Activated naive CD4-positive, alpha-beta T cell treated with anti-CD3 and anti-CD28 coated beads for 36 hours (primary cell): ENCODE data around the gene PLK3. TPM values are rescaled to one million over a fixed set of nuclear protein-coding genes. Genes with fewer than 3 reads are reported as not detected.

Experiments used
- CTCF ChIA-PET: fragments of 350-600 bp; sonication (Branson Sonifier 250); formaldehyde crosslinking; loops from one replicate; lab custom pipeline; 2021; ENCODE audit warnings: antibody characterized with exemption; lab: Charles Lee
- DNase-seq: peaks from one replicate; pipeline ENCODE4 v3.0.0-alpha.2; 2020
- H3K27ac Mint-ChIP-seq: one replicate; pipeline ENCODE4 v1.8.0; 2021; ENCODE audit warnings: mild to moderate bottlenecking, mixed read lengths
- H3K27me3 Mint-ChIP-seq: one replicate; pipeline ENCODE4 v1.8.0; 2021; ENCODE audit warnings: low read depth, mixed read lengths
- H3K36me3 Mint-ChIP-seq: one replicate; pipeline ENCODE4 v1.8.0; 2021; ENCODE audit warnings: low read depth, mixed read lengths
- H3K4me1 Mint-ChIP-seq: one replicate; pipeline ENCODE4 v1.8.0; 2021; ENCODE audit warnings: low read depth, mixed read lengths
- H3K4me3 Mint-ChIP-seq: one replicate; pipeline ENCODE4 v1.8.0; 2021; ENCODE audit warnings: mild to moderate bottlenecking, moderate library complexity, mixed read lengths
- H3K9me3 Mint-ChIP-seq: one replicate; pipeline ENCODE4 v1.8.0; 2021; ENCODE audit warnings: mixed read lengths
- intact Hi-C: fragments of 100-400 bp; cut with micrococcal nuclease; formaldehyde crosslinking; loops from one replicate; pipeline ENCODE4 v1.15.1; 2023
- total RNA-seq, 2 experiments: library from RNA; stranded (reverse); gene quantifications; one replicate each; pipeline ENCODE4 v1.2.3, GENCODE V29; 2021

PLK3 gene
- total RNA-seq, 2 experiments from 2014 or later: 44.2 to 46.7 TPM

DNA sequence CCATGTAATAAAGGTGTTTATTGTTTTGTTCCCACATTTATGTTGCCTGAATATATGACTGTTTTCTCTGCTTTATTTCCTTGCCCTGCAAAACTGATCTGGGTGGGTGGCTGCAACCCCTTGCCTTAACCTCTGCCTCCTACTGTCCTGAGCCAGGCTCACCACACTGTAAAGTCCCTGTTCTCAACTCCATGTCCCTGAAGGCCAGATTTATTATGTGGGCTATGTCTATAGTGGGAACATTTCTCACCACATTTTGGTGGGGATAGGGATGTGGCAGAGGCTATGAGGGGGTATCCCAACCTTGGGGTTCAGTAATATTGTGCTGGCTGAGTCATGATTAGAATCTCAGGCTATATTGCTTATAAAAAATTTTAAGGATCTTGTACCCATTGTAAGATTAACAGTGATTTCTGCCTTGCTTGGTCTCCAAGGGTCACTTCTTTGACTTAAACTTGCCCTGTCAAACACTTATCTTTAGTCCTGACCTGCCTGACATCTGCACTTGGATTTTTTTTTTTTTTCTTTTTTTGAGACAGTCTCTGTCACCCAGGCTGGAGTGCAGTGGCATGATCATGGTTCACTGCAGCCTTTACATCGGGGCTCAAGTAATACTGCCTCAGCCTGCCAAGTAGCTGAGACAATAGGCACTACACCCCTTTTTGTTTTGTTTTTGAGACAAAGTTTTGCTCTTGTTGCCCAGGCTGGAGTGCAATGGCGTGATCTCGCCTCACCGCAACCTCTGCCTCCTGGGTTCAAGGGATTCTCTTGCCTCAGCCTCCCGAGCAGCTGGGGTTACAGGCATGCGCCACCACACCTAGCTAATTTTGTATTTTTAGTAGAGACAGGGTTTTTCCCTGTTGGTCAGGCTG is 21.2 kb upstream of the PLK3 start:
- no peak for DNase-seq
- no peaks in the 10 kb centered on the region for H3K9me3 Mint-ChIP-seq
- intact Hi-C loops: no loop called here
- CTCF ChIA-PET: no interaction called here
- H3K27ac Mint-ChIP-seq: peak overlapping the region; percentile 92
- H3K27me3 Mint-ChIP-seq: no peaks in the 10 kb centered on the region
- H3K36me3 Mint-ChIP-seq: peaks cover 73% of the 10 kb centered on the region
- peak overlapping the region; percentile 95 for H3K4me3 Mint-ChIP-seq
- peaks cover 40% of the 10 kb centered on the region for H3K4me1 Mint-ChIP-seq

DNA sequence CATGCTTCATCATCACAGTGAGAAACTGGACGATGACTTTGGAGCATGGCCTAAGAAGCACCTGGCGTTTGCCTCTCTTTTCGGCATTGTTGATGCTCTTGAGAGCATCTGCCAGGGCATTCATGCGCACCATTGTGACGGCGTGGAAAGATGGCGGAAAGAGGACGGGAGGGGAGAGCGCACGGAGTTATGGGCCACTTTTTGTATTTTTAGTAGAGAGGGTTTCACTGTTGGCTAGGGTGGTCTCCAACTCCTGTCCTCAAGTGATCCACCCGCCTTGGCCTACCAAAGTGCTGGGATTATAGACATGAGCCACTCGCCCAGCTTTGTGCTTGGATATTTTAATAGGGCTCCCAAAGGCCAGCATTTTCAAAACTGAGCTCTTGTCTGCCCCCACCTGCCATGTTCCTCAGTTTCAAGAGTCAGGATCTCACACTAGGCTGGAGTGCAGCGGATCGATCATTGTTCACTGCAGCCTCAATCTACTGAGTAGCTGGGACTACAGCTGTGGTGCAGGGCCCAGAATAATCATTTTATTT is 19.5 kb upstream of the PLK3 start:
- H3K27me3 Mint-ChIP-seq: no peaks in the 10 kb centered on the region

DNA sequence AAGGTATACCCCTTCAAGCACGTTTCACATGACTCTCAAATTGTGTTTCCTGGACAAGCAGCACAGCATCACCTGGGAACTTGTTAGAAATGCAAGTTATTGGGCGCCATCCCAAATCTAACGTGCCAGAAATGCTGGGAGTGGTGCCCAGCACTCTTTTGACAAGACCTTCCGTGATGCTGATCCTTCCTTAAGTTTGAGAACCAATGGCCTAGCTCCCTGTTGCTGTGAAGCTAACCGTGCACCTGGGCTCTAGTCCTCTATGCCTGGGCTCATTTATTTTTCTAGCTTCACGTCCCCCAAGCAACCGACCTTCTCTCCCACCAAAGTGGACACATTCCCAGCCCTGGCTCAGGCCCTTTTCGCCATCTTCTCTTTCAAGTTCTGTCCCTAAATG is 16.5 kb upstream of the PLK3 start:
- intact Hi-C loops: loop anchor here (1.0 to 2.0 kb wide), 4 partner anchors 8 to 63 kb away; partner anchors contain the start of gene RPS8
- H3K27ac Mint-ChIP-seq: no peak overlapping the region
- H3K36me3 Mint-ChIP-seq: peaks cover 38% of the 10 kb centered on the region
- H3K9me3 Mint-ChIP-seq: no peaks in the 10 kb centered on the region
- peaks cover 37% of the 10 kb centered on the region for H3K4me1 Mint-ChIP-seq
- no peaks in the 10 kb centered on the region for H3K27me3 Mint-ChIP-seq
- CTCF ChIA-PET: interaction anchor here (1.9 to 3.9 kb wide), 3 partner anchors 8 to 228 kb away, joined by 5 to 28 read pairs (median 9); partner anchors contain the start of genes HECTD3, RNU5D-1, RPS8 and UROD
- H3K4me3 Mint-ChIP-seq: peak overlapping the region; percentile 62
- DNase-seq: no peak

More for the DNA sequence above, 19.5 kb upstream of the PLK3 start:
- no peak overlapping the region for H3K27ac Mint-ChIP-seq
- CTCF ChIA-PET: interaction anchor here (0.7 to 1.5 kb wide), 4 partner anchors 20 to 106 kb away, joined by 3 to 6 read pairs (median 4); partner anchors contain the start of genes ARMH1, PLK3 and TMEM53
- H3K36me3 Mint-ChIP-seq: peaks cover 68% of the 10 kb centered on the region
- H3K9me3 Mint-ChIP-seq: no peaks in the 10 kb centered on the region
- no peak overlapping the region for H3K4me3 Mint-ChIP-seq
- no peak for DNase-seq
- intact Hi-C loops: no loop called here
- peaks cover 46% of the 10 kb centered on the region for H3K4me1 Mint-ChIP-seq

DNA sequence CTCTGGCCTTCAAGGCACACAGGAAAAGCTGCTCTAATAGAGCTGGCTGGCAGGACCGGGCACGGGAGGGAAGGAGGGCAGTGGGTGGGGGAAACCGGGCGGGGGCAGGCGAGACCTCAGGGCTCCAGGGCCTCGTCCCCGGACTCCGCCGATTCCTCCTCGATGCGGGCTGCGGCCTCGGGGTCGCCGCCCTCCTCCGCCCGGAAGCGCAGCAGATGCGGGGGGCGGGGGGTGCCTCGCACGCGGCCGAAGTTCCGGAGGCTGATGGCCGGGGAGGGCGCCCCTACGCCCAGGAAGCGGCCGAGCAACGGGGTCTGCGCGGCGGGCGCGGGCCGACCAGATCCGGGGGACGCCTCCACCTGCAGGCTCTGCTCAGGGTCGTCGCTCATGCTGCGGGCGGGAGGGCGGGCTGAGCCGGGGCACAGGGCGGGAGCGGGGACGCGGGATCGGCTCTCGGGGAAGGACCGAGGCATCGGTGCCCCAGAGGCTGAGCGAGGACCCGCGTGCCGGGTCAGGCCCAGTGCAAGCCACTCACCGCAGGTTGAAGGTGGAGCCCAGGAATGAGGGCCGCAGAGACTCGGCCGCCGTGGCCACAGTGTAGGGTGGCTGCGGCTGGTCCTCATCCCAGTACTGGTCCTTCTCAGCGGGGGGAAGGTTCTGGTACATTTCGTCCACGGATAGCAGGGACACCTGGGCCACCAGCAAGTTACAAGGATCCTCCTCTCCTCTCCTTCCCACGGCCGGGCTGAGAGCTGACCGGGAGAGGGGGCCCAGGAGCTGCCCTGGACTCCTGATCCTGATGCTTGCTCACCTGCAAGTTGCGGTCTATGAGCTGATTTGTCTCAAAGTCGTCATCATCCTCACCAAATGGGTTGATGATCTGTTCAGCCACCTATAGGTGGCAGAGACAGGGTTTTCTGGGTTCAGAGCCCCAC is 15.8 kb upstream of the PLK3 start:
- H3K4me1 Mint-ChIP-seq: peaks cover 33% of the 10 kb centered on the region
- DNase-seq: peak; percentile 45
- CTCF ChIA-PET: interaction anchor here (0.7 to 3.9 kb wide), 11 partner anchors 9 to 227 kb away, joined by 3 to 28 read pairs (median 5); partner anchors contain the start of genes HECTD3, PLK3, RNU5D-1 and RPS8

DNA sequence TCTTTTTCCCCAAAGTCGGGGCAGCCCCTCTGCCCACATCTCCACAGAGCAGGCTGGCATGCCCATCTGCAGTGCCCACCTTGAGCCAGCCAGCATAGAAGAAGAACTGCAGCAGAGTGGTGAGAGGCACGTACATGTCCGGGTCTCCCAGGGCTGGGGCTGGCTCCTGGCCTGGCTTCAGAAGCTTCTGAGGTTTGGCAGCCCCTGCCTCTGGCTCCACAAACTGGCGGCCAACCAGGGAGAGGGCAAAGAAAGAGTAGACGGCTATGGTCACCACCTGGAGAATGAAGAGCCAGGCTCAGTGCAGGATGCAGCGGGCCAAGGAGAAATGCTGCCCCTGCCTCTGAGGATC is 15.2 kb upstream of the PLK3 start:
- H3K27ac Mint-ChIP-seq: peak overlapping the region; percentile 56
- CTCF ChIA-PET: interaction anchor here (0.7 to 3.9 kb wide), 16 partner anchors 9 to 227 kb away, joined by 3 to 28 read pairs (median 4); partner anchors contain the start of genes HECTD3, PLK3, RNU5D-1 and RPS8
- H3K36me3 Mint-ChIP-seq: peaks cover 25% of the 10 kb centered on the region
- peak overlapping the region; percentile 72 for H3K4me3 Mint-ChIP-seq
- intact Hi-C loops: loop anchor here (2.0 to 5.0 kb wide), 4 partner anchors 14 to 517 kb away; partner anchors contain the start of gene EIF2B3
- no peaks in the 10 kb centered on the region for H3K27me3 Mint-ChIP-seq
- H3K9me3 Mint-ChIP-seq: no peaks in the 10 kb centered on the region
- H3K4me1 Mint-ChIP-seq: peaks cover 33% of the 10 kb centered on the region
- DNase-seq: no peak

More for the DNA sequence above, 15.8 kb upstream of the PLK3 start:
- Mint-ChIP-seq H3K9me3 (no peaks in the 10 kb centered on the region), H3K27me3 (no peaks in the 10 kb centered on the region), H3K4me3 (peak overlapping the region; percentile 72), H3K36me3 (peaks cover 31% of the 10 kb centered on the region), H3K27ac (peak overlapping the region; percentile 56)
- intact Hi-C loops: loop anchor here (1.0 to 5.0 kb wide), 6 partner anchors 9 to 518 kb away; partner anchors contain the start of genes EIF2B3 and RPS8

DNA sequence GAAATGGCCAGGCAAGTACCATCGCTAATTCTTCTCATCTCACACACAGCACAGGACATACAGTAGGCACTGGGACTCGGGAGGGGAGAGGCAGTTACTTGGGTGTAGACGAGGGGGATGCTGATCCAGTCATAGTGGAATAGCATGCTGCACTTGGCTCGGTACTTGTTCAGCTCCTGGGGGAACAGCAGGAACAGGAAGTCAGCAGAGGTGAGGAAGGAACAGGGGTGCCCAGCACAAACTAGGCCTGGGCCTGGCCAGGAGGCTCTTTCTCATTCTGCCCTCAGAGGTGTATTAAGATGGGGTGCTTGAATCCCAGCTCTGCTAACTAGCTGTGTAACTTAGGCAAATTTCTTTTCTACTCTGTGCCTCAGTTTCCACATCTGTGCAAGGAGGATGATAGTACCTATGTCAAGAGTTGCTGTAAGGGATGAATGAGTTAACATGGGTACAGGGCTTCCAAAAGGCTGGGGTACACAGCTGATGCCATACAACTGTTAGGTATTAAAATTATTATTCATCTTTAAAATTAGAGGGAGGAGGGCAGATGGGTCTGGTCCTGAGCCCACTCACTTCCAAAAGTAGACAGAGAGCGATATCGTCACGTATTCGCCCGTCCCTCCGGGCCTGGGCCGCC is 14.6 kb upstream of the PLK3 start:
- no peaks in the 10 kb centered on the region for H3K27me3 Mint-ChIP-seq
- CTCF ChIA-PET: interaction anchor here (0.7 to 3.9 kb wide), 18 partner anchors 9 to 230 kb away, joined by 3 to 28 read pairs (median 4); partner anchors contain the start of genes HECTD3, PLK3, RNU5D-1 and RPS8
- H3K9me3 Mint-ChIP-seq: no peaks in the 10 kb centered on the region
- peak overlapping the region; percentile 71 for H3K27ac Mint-ChIP-seq
- H3K4me3 Mint-ChIP-seq: peak overlapping the region; percentile 72
- DNase-seq: no peak
- peaks cover 18% of the 10 kb centered on the region for H3K36me3 Mint-ChIP-seq
- peaks cover 27% of the 10 kb centered on the region for H3K4me1 Mint-ChIP-seq
- intact Hi-C loops: loop anchor here (1.0 to 5.0 kb wide), 6 partner anchors 13 to 517 kb away; partner anchors contain the start of genes EIF2B3 and UROD

DNA sequence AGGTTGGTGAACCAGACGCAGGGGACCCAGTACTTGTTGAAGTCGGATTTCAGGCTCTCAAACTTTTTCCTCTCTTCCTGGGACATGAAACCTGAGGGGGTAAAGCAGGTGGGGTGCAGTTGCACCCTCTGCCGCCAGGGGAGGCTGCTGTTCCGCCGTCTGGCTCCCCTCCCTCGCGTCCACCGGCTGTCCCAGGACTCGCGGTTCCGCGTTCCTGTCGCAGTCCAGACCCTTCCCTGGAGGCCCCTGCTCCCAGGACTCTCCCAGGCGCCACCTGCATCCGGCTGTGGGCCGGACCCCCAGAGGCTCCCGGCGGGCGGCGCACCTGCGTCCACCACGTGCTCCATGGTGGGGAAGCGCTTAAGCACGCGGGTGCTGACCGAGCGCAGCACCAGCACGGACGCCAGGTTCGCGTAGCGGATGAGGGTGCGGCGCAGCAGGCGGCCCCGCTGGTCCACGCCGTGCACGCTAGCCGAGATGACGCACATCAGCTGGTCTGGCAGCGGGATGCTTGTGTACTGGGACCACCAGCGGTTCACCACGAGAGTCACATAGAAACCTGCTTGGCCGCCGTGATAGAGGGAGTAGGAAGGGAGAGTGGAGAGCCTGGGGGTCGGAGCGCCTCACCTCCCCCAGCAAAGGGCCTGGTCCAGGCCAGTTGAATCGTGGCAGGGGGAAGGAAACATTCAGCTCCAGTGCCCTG is 13.9 kb upstream of the PLK3 start:
- peak overlapping the region; percentile 72 for H3K4me3 Mint-ChIP-seq
- H3K9me3 Mint-ChIP-seq: no peaks in the 10 kb centered on the region
- H3K27me3 Mint-ChIP-seq: no peaks in the 10 kb centered on the region
- peaks cover 25% of the 10 kb centered on the region for H3K4me1 Mint-ChIP-seq
- CTCF ChIA-PET: interaction anchor here (0.7 to 3.9 kb wide), 19 partner anchors 8 to 230 kb away, joined by 3 to 28 read pairs (median 4); partner anchors contain the start of genes PLK3, RNU5D-1, RPS8 and UROD
- intact Hi-C loops: loop anchor here (1.0 to 5.0 kb wide), 4 partner anchors 34 to 516 kb away; partner anchors contain the start of genes EIF2B3 and UROD
- peak overlapping the region; percentile 71 for H3K27ac Mint-ChIP-seq
- peaks cover 13% of the 10 kb centered on the region for H3K36me3 Mint-ChIP-seq
- DNase-seq: peak; percentile 79

DNA sequence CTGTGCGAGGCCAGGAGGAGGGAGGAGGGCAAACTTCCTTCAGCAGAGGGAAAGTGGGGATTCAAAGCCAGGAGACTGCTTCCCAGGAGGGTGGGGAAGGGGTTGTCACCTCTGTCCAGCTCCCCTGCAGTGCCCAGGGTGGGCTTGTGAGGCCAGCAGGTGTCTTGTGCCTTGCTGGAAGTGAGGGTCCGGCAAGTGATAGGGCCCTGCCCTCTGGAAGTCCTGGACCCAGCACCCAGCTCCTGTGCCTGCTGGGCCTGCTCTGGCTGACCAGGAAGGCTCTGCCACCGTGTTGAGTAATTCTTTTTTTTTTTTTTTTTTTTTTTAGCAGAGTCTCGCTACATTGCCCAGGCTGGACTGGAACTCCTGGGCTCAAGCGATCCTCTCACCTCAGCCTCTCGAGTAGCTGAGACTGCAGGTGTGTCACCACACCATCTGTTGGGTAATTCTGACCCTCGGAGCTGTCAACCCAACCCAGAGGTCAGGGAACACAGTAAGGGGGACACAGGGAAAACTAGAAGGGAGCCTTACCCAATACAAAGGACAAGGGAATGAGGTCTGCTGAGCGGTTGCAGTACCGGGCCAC is 13.2 kb upstream of the PLK3 start:
- no peak for DNase-seq
- H3K9me3 Mint-ChIP-seq: no peaks in the 10 kb centered on the region
- H3K4me3 Mint-ChIP-seq: peak overlapping the region; percentile 72
- CTCF ChIA-PET: interaction anchor here (0.6 to 3.9 kb wide), 11 partner anchors 10 to 228 kb away, joined by 3 to 28 read pairs (median 3); partner anchors contain the start of genes RNU5D-1, RPS8 and UROD
- peaks cover 25% of the 10 kb centered on the region for H3K4me1 Mint-ChIP-seq
- peaks cover 6% of the 10 kb centered on the region for H3K36me3 Mint-ChIP-seq
- peak overlapping the region; percentile 71 for H3K27ac Mint-ChIP-seq
- intact Hi-C loops: loop anchor here (1.0 to 5.0 kb wide), 4 partner anchors 33 to 515 kb away; partner anchors contain the start of genes EIF2B3 and UROD
- no peaks in the 10 kb centered on the region for H3K27me3 Mint-ChIP-seq

DNA sequence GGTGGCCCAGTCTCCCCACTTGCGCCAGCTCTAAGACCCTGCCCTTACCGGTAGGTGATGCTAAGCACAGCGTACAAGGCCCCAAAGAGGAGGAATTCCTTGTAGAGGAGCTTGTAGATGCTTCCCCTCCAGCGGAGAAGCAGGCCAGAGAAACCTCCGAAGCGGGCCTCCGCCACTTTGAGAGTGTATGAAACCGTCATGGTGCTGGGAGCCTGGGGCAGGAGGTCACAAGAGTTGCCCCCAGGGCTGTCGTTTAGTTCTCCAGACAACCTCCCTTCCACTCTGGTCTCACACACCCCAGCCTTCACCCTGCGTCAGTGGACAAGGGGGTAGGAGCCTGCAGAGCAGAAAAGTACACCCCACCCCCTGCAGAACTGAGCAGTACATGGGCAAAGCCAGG is 12.7 kb upstream of the PLK3 start:
- CTCF ChIA-PET: interaction anchor here (0.6 to 2.3 kb wide), 8 partner anchors 9 to 227 kb away, joined by 3 to 7 read pairs (median 4); partner anchors contain the start of genes RNU5D-1 and UROD
- peaks cover 25% of the 10 kb centered on the region for H3K4me1 Mint-ChIP-seq
- H3K36me3 Mint-ChIP-seq: peaks cover 4% of the 10 kb centered on the region
- no peaks in the 10 kb centered on the region for H3K9me3 Mint-ChIP-seq
- intact Hi-C loops: loop anchor here (5.0 kb wide), 2 partner anchors 200 to 515 kb away; partner anchors contain the start of gene EIF2B3
- H3K4me3 Mint-ChIP-seq: no peak overlapping the region
- DNase-seq: no peak
- no peaks in the 10 kb centered on the region for H3K27me3 Mint-ChIP-seq
- H3K27ac Mint-ChIP-seq: no peak overlapping the region
